ENCODE measurements around the gene SIRT4. TPM values are rescaled to one million over a fixed set of nuclear protein-coding genes. Genes with fewer than 3 reads are reported as not detected.

Gene SIRT4
- total RNA-seq, 1 experiment from 2014 or later: 2.1 TPM

- Histone ChIP-seq H3K4me1 (ENCODE audit: insufficient read depth, low read length) (peaks cover 14% of the 10 kb centered on the region), H3K14ac (ENCODE audit: insufficient read depth, low read length) (no peak overlapping the region), H4K5ac (ENCODE audit: insufficient read length, low read depth, low read length) (no peak overlapping the region), H3K23ac (ENCODE audit: insufficient read length, low read depth, low read length) (no peak overlapping the region), H3K27me3 (ENCODE audit: insufficient read depth, low read length) (no peaks in the 10 kb centered on the region), H2BK12ac (ENCODE audit: insufficient read length, low read depth, low read length) (no peak overlapping the region), H3K9ac (ENCODE audit: extremely low read depth, insufficient read length, low read length) (no peak overlapping the region), H2BK20ac (ENCODE audit: low read depth, low read length, poor library complexity, severe bottlenecking) (no peak overlapping the region), H3T11ph (ENCODE audit: low read length) (no peak overlapping the region), H3K4me2 (ENCODE audit: insufficient read depth, insufficient read length, low read length) (no peak overlapping the region), H3K23me2 (ENCODE audit: insufficient read length, low read depth, low read length, poor library complexity, severe bottlenecking) (peaks cover 8% of the 10 kb centered on the region), H2AK5ac (ENCODE audit: insufficient read length, low read length) (no peak overlapping the region), H3K18ac (ENCODE audit: insufficient read length, low read depth, low read length) (no peak overlapping the region), H3K56ac (ENCODE audit: insufficient read length, low read depth, low read length) (no peak overlapping the region), H3K79me2 (ENCODE audit: insufficient read depth, low read length) (peaks cover 49% of the 10 kb centered on the region; the same call in 1 of the 2 replicates), H4K20me1 (ENCODE audit: control insufficient read depth, insufficient read depth, insufficient read length) (no peaks in the 10 kb centered on the region), H2BK5ac (ENCODE audit: insufficient read length, low read length) (no peak overlapping the region), H3K27ac (ENCODE audit: insufficient read length, low read depth, low read length) (no peak overlapping the region), H4K8ac (replicated peaks; ENCODE audit: insufficient read length, low read depth, low read length) (no peak overlapping the region), H2BK15ac (ENCODE audit: low read depth, low read length) (no peak overlapping the region), H2BK120ac (ENCODE audit: low read depth, low read length, poor library complexity, severe bottlenecking) (no peak overlapping the region), H3K4ac (ENCODE audit: low read depth, low read length) (no peak overlapping the region), H3K79me1 (ENCODE audit: insufficient read depth, low read depth, low read length, poor library complexity, severe bottlenecking) (peaks cover 3% of the 10 kb centered on the region), H4K91ac (ENCODE audit: insufficient read length, low read depth, low read length) (no peak overlapping the region), H3K9me3 (ENCODE audit: control insufficient read depth, low read depth, low read length) (no peaks in the 10 kb centered on the region), H2AFZ (ENCODE audit: low read length) (no peak overlapping the region)
- peak overlapping the region in 1 of 3 experiments; percentile 27; a peak in 1 of 7 replicates for H3K27ac Mint-ChIP-seq
- no peaks in the 10 kb centered on the region for H3K27me3 Mint-ChIP-seq (ENCODE audit: low read depth)
- TF ChIP-seq CTCF (conservative IDR thresholded peaks at IDR 0.05): no peak
- no CpG with 5 or more reads among the region's 10 CpGs for WGBS (ENCODE audit: extremely low coverage, insufficient read length, low lambda C conversion rate)
- DNase-seq: no peak
- H3K4me1 Mint-ChIP-seq: peaks cover 52 to 58% of the 10 kb centered on the region in 2 experiments
- H3K9me3 Mint-ChIP-seq: no peaks in the 10 kb centered on the region
- no peak overlapping the region; a peak in 1 of 5 replicates for H3K4me3 Mint-ChIP-seq
- peaks cover 0 to 5% (median 5%) of the 10 kb centered on the region in 3 experiments; a peak in 3 of 7 replicates for H3K36me3 Mint-ChIP-seq (ENCODE audit: insufficient read depth in 1 of 3, low read depth in 3 of 3)
Observed at GRCh38 chr12:120261951-120262851, 39.9 kb upstream of the SIRT4 start.

All from H9 (cell line).